ENCODE data around the gene FNBP1L.
"Not testable (repeated sequence)": the region's sequence is repeated elsewhere in the genome, so short reads cannot be mapped to it uniquely, and the experiment has no call there.

Gene FNBP1L

GRCh38 chr1:93575621-93576284 is 127.8 kb downstream of the FNBP1L start:
- DNase-seq: no peak

GRCh38 chr1:93576346-93576745 is 128.4 kb downstream of the FNBP1L start:
- no peak for DNase-seq

- no peak for DNase-seq
Observed at GRCh38 chr1:93576746-93577145, 128.8 kb downstream of the FNBP1L start.

- no peak for DNase-seq
Observed at GRCh38 chr1:93577536-93578432, 129.9 kb downstream of the FNBP1L start.

GRCh38 chr1:93578433-93578830 is 130.5 kb downstream of the FNBP1L start:
- no peak for DNase-seq

- no peak for DNase-seq
Observed at GRCh38 chr1:93578911-93579825, 131.2 kb downstream of the FNBP1L start.

GRCh38 chr1:93579891-93580290 is 132.0 kb downstream of the FNBP1L start:
- DNase-seq: no peak

- DNase-seq: no peak
Observed at GRCh38 chr1:93581917-93582850, 134.3 kb downstream of the FNBP1L start.

- DNase-seq: no peak
Observed at GRCh38 chr1:93584261-93585003, 136.5 kb downstream of the FNBP1L start.

- no peak for DNase-seq
Observed at GRCh38 chr1:93585059-93585966, 137.4 kb downstream of the FNBP1L start.

- no peak for DNase-seq
Observed at GRCh38 chr1:93587354-93587753, 139.4 kb downstream of the FNBP1L start.

- DNase-seq: no peak
Observed at GRCh38 chr1:93588206-93588605, 140.3 kb downstream of the FNBP1L start.

- no peak for DNase-seq
Observed at GRCh38 chr1:93588955-93589354, 141.0 kb downstream of the FNBP1L start.

- not testable (repeated sequence) for DNase-seq
Observed at GRCh38 chr1:93591291-93591675, 143.4 kb downstream of the FNBP1L start.

GRCh38 chr1:93591676-93592550 is 144.0 kb downstream of the FNBP1L start:
- DNase-seq: no peak

- DNase-seq: no peak
Observed at GRCh38 chr1:93592551-93592949, 144.6 kb downstream of the FNBP1L start.

GRCh38 chr1:93593854-93594602 is 146.1 kb downstream of the FNBP1L start:
- no peak for DNase-seq

- DNase-seq: no peak
Observed at GRCh38 chr1:93594603-93594880, 146.6 kb downstream of the FNBP1L start.

GRCh38 chr1:93595266-93595665 is 147.3 kb downstream of the FNBP1L start:
- DNase-seq: no peak

Measured in cortex of kidney (tissue), 1 donor.